H9 (cell line): ENCODE results near the gene DMTF1. TPM values are rescaled to one million over a fixed set of nuclear protein-coding genes. Genes with fewer than 3 reads are reported as not detected.

Source experiments
- DNase-seq: peaks from one replicate; pipeline ENCODE4 v3.0.0-alpha.2; 2017
- H2AFZ ChIP-seq: one replicate; pipeline ENCODE4 v1.6.1; 2013; ENCODE audit warnings: mild to moderate bottlenecking, low read length, control low read depth, moderate library complexity
- H2AK5ac ChIP-seq: 2 replicates; pipeline ENCODE4 v1.6.1; 2013; ENCODE audit warnings: low read length, control low read depth, mixed read lengths; ENCODE audit not compliant: insufficient read length
- H2BK120ac ChIP-seq: one replicate; pipeline ENCODE4 v1.6.1; 2013; ENCODE audit warnings: low read depth, mild to moderate bottlenecking, low read length, control low read depth, inconsistent platforms; ENCODE audit not compliant: poor library complexity, severe bottlenecking
- H2BK12ac ChIP-seq: 2 replicates; pipeline ENCODE4 v1.6.1; 2013; ENCODE audit warnings: low read length, control low read depth, mixed read lengths, low read depth; ENCODE audit not compliant: insufficient read length
- H2BK15ac ChIP-seq: 2 replicates; pipeline ENCODE4 v1.6.1; 2013; ENCODE audit warnings: low read depth, low read length, control low read depth
- H2BK20ac ChIP-seq: one replicate; pipeline ENCODE4 v1.6.1; 2013; ENCODE audit warnings: low read depth, mild to moderate bottlenecking, low read length, control low read depth, inconsistent platforms; ENCODE audit not compliant: poor library complexity, severe bottlenecking
- H2BK5ac ChIP-seq: 2 replicates; pipeline ENCODE4 v1.6.1; 2013; ENCODE audit warnings: low read length, control low read depth, mixed read lengths; ENCODE audit not compliant: insufficient read length
- H3K14ac ChIP-seq: 2 replicates; pipeline ENCODE4 v1.6.1; 2013; ENCODE audit warnings: low read length, control low read depth; ENCODE audit not compliant: insufficient read depth
- H3K18ac ChIP-seq: 2 replicates; pipeline ENCODE4 v1.6.1; 2013; ENCODE audit warnings: low read depth, mild to moderate bottlenecking, mixed read lengths, low read length, control low read depth; ENCODE audit not compliant: insufficient read length
- H3K23ac ChIP-seq: 2 replicates; pipeline ENCODE4 v1.6.1; 2013; ENCODE audit warnings: low read length, control low read depth, mixed read lengths, low read depth; ENCODE audit not compliant: insufficient read length
- H3K23me2 ChIP-seq: 2 replicates; pipeline ENCODE4 v1.6.1; 2013; ENCODE audit warnings: low read depth, mild to moderate bottlenecking, mixed read lengths, low read length, control low read depth; ENCODE audit not compliant: insufficient read length, poor library complexity, severe bottlenecking
- H3K27ac ChIP-seq: 2 replicates; pipeline ENCODE4 v1.5.1; 2013; ENCODE audit warnings: low read length, control low read depth, mixed read lengths, low read depth; ENCODE audit not compliant: insufficient read length
- H3K27me3 ChIP-seq: 2 replicates; pipeline ENCODE4 v1.6.1; 2013; ENCODE audit warnings: low read length, control low read depth, inconsistent platforms; ENCODE audit not compliant: insufficient read depth
- H3K4ac ChIP-seq: 2 replicates; pipeline ENCODE4 v1.6.1; 2013; ENCODE audit warnings: low read depth, mild to moderate bottlenecking, control low read depth, inconsistent platforms, low read length, moderate library complexity
- H3K4me1 ChIP-seq: 2 replicates; pipeline ENCODE4 v1.6.1; 2013; ENCODE audit warnings: low read length, control low read depth, inconsistent platforms; ENCODE audit not compliant: insufficient read depth
- H3K4me2 ChIP-seq: 2 replicates; pipeline ENCODE4 v1.6.1; 2013; ENCODE audit warnings: low read length, control low read depth, mixed read lengths; ENCODE audit not compliant: insufficient read length, insufficient read depth
- H3K56ac ChIP-seq: 2 replicates; pipeline ENCODE4 v1.6.1; 2013; ENCODE audit warnings: low read depth, mild to moderate bottlenecking, mixed read lengths, low read length, control low read depth; ENCODE audit not compliant: insufficient read length
- H3K79me1 ChIP-seq: 2 replicates; pipeline ENCODE4 v1.6.1; 2013; ENCODE audit warnings: low read depth, mild to moderate bottlenecking, moderate library complexity, low read length, control low read depth, inconsistent platforms; ENCODE audit not compliant: insufficient read depth, poor library complexity, severe bottlenecking
- H3K79me2 ChIP-seq: 2 replicates; pipeline ENCODE4 v1.6.1; 2013; ENCODE audit warnings: low read length, control low read depth, inconsistent platforms; ENCODE audit not compliant: insufficient read depth
- H3K9ac ChIP-seq: 2 replicates; pipeline ENCODE4 v1.6.1; 2013; ENCODE audit warnings: low read length, control low read depth, mixed read lengths; ENCODE audit not compliant: insufficient read length; ENCODE audit errors: extremely low read depth
- H3K9me3 ChIP-seq: one replicate; pipeline ENCODE4 v1.6.1; 2013; ENCODE audit warnings: low read depth, low read length, inconsistent platforms; ENCODE audit not compliant: control insufficient read depth
- H3T11ph ChIP-seq: one replicate; pipeline ENCODE4 v1.6.1; 2013; ENCODE audit warnings: mild to moderate bottlenecking, low read length, control low read depth, inconsistent platforms
- H4K20me1 ChIP-seq: one replicate; pipeline ENCODE4 v1.6.1; 2013; ENCODE audit not compliant: control insufficient read depth, insufficient read length, insufficient read depth
- H4K5ac ChIP-seq: 2 replicates; pipeline ENCODE4 v1.6.1; 2013; ENCODE audit warnings: low read depth, mild to moderate bottlenecking, mixed read lengths, low read length, control low read depth; ENCODE audit not compliant: insufficient read length
- H4K8ac ChIP-seq: replicated peaks from 2 replicates; pipeline ENCODE4 v1.6.1; 2013; ENCODE audit warnings: low read length, control low read depth, mixed read lengths, low read depth; ENCODE audit not compliant: insufficient read length
- H4K91ac ChIP-seq: 2 replicates; pipeline ENCODE4 v1.6.1; 2013; ENCODE audit warnings: low read depth, mild to moderate bottlenecking, moderate library complexity, mixed read lengths, low read length, control low read depth; ENCODE audit not compliant: insufficient read length
- H3K27ac Mint-ChIP-seq, 3 experiments: 2 replicates in 2 of 3; 3 replicates in 1 of 3; pipeline ENCODE4 v1.8.0; 2020 to 2021; ENCODE audit warnings: mixed read lengths in 3 of 3, mild to moderate bottlenecking in 1 of 3, moderate library complexity in 1 of 3
- H3K27me3 Mint-ChIP-seq: 2 replicates; pipeline ENCODE4 v1.8.0; 2021; ENCODE audit warnings: low read depth, mild to moderate bottlenecking, moderate library complexity, mixed read lengths
- H3K36me3 Mint-ChIP-seq, 3 experiments: 2 replicates in 2 of 3; 3 replicates in 1 of 3; pipeline ENCODE4 v1.8.0; 2020 to 2021; ENCODE audit warnings: low read depth in 3 of 3, mixed read lengths in 3 of 3; ENCODE audit not compliant: insufficient read depth in 1 of 3
- H3K4me1 Mint-ChIP-seq, 2 experiments: 2 replicates each; pipeline ENCODE4 v1.8.0; 2020; ENCODE audit warnings: mixed read lengths in 2 of 2
- H3K4me3 Mint-ChIP-seq, 2 experiments: 2 replicates in 1 of 2; 3 replicates in 1 of 2; pipeline ENCODE4 v1.8.0; 2020 to 2021; ENCODE audit warnings: mild to moderate bottlenecking in 2 of 2, mixed read lengths in 2 of 2, moderate library complexity in 1 of 2
- H3K9me3 Mint-ChIP-seq, 2 experiments: 2 replicates in 1 of 2; 3 replicates in 1 of 2; pipeline ENCODE4 v1.8.0; 2020; ENCODE audit warnings: mild to moderate bottlenecking in 2 of 2, mixed read lengths in 2 of 2, moderate library complexity in 1 of 2
- WGBS: extraction: QIAGEN DNeasy Blood & Tissue Kit; methylation state at CpG from one replicate; pipeline ENCODE4 v1.1.7; 2013; ENCODE audit warnings: missing lambda C conversion rate, low lambda C conversion rate, mixed read lengths; ENCODE audit not compliant: insufficient read length; ENCODE audit errors: extremely low coverage; 5-methylcytosine and 5-hydroxymethylcytosine counted together
- total RNA-seq: library from RNA; stranded (reverse); gene quantifications from 2 replicates; pipeline ENCODE4 v1.2.1, GENCODE V29; 2021
- TF ChIP-seq, protein P1 (sequence below): fragments of 200-600 bp; sonication (generic); conservative IDR thresholded peaks from 3 replicates; pipeline ENCODE4 v1.8.0; 2021; ENCODE audit warnings: antibody characterized with exemption, mild to moderate bottlenecking

Gene DMTF1
- total RNA-seq, 1 experiment from 2014 or later = 111 TPM

DNA sequence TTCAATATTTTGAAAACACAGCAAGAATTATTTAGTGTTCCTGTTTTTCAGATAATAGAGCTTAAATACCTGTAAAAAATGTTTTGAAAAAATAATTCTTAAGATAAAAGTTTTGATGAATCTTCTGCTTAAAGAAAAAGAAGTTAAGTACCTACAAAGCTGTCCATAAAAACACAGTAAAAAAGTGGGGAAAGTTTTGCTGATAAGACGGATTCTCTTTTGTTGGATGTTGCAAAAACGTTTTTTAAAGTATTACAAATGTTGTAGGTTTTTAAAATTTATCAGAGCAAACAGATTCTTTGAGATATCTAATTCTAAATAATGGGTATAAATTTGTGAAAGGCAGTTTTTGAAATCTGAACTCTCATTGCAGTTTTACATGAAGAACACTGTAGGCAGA is 12.2 kb downstream of the DMTF1 start:
- Histone ChIP-seq H2BK120ac (no peak overlapping the region), H2BK20ac (no peak overlapping the region), H4K91ac (no peak overlapping the region), H2AK5ac (no peak overlapping the region), H3K79me2 (peaks cover 13% of the 10 kb centered on the region; the same call in 1 of the 2 replicates), H3K18ac (no peak overlapping the region), H4K5ac (no peak overlapping the region), H3K9me3 (no peaks in the 10 kb centered on the region), H3K4me1 (no peaks in the 10 kb centered on the region), H3K23ac (no peak overlapping the region), H3K23me2 (no peaks in the 10 kb centered on the region), H3K56ac (no peak overlapping the region), H3K27me3 (no peaks in the 10 kb centered on the region; the same call in 1 of the 2 replicates), H2BK15ac (no peak overlapping the region), H3K14ac (no peak overlapping the region), H2BK12ac (no peak overlapping the region), H3K79me1 (peaks cover 5% of the 10 kb centered on the region), H2BK5ac (no peak overlapping the region), H3K9ac (no peak overlapping the region), H4K8ac (no peak overlapping the region), H3T11ph (no peak overlapping the region), H2AFZ (no peak overlapping the region), H3K27ac (no peak overlapping the region), H3K4ac (no peak overlapping the region), H4K20me1 (no peaks in the 10 kb centered on the region), H3K4me2 (no peak overlapping the region)
- H3K4me3 Mint-ChIP-seq = no peak overlapping the region
- no peaks in the 10 kb centered on the region for H3K4me1 Mint-ChIP-seq
- WGBS = no CpG with 5 or more reads among the region's 2 CpGs
- no peak overlapping the region for H3K27ac Mint-ChIP-seq
- no peak for DNase-seq
- no peaks in the 10 kb centered on the region for H3K27me3 Mint-ChIP-seq
- H3K9me3 Mint-ChIP-seq = no peaks in the 10 kb centered on the region
- TF ChIP-seq, protein P1, sequence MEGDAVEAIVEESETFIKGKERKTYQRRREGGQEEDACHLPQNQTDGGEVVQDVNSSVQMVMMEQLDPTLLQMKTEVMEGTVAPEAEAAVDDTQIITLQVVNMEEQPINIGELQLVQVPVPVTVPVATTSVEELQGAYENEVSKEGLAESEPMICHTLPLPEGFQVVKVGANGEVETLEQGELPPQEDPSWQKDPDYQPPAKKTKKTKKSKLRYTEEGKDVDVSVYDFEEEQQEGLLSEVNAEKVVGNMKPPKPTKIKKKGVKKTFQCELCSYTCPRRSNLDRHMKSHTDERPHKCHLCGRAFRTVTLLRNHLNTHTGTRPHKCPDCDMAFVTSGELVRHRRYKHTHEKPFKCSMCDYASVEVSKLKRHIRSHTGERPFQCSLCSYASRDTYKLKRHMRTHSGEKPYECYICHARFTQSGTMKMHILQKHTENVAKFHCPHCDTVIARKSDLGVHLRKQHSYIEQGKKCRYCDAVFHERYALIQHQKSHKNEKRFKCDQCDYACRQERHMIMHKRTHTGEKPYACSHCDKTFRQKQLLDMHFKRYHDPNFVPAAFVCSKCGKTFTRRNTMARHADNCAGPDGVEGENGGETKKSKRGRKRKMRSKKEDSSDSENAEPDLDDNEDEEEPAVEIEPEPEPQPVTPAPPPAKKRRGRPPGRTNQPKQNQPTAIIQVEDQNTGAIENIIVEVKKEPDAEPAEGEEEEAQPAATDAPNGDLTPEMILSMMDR = no peak
- H3K36me3 Mint-ChIP-seq = peaks cover 39 to 74% (median 65%) of the 10 kb centered on the region in 3 experiments
